ENCODE results near the gene CDC14B. TPM values are rescaled to one million over a fixed set of nuclear protein-coding genes. Genes with fewer than 3 reads are reported as not detected.

Gene CDC14B
- total and polyA plus RNA-seq, 2 of the 4 experiments (the other 2 are of a cell fraction) = 9.7 to 26.3 TPM

DNA sequence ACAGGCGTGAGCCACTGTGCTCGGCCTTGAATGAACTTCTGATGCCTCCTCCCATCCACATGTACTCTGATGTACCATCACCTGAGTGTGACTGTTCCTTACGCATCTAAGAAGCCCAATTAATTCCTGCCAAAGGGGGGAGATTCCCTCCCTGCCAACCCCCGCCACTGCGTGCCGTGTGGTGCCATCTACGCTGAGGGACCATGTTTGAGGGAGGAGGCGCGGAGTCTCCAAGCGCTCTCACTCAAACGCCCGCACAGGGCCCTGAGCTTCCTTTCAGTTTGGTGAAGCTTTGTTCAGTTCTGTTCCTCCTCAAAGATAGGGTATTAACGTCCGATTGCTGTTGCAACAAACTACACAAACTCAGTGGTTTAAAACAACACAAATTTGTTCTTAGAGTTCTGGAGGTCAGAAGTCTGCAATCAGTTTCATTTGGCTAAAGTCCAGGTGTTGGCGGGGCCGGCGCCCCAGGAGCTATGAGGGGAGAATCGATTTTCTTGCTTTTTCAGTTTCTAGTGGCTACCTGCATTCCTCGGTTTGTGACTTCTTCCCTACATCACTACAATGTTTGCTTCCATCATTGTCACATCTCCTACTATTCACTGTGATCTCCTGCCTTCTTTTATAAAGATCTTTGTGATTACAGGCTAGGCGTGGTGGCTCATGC lies 49.4 kb upstream of the CDC14B start (continued):
- TF ChIP-seq, protein P1, sequence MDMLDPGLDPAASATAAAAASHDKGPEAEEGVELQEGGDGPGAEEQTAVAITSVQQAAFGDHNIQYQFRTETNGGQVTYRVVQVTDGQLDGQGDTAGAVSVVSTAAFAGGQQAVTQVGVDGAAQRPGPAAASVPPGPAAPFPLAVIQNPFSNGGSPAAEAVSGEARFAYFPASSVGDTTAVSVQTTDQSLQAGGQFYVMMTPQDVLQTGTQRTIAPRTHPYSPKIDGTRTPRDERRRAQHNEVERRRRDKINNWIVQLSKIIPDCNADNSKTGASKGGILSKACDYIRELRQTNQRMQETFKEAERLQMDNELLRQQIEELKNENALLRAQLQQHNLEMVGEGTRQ (IDR thresholded peaks at IDR 0.05; ENCODE audit: low read depth, low read length) = no peak

DNA sequence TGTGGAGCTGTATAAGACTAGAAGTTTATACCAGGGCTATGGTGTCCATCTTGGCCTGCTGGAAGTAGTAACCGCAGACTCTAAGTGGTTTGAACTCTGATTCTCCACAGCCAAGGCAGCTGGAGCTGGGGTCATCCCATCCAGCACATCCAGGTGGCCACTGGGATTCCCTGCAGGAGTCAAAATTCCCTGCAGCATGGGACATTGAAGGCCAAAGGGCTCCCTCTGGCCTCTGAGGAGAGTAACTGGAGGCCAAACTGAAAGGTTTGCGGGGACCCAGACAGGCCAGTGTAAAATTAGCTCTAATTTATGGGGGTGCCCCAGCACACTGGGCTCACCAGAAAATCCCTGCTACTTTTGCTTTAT lies 47.7 kb upstream of the CDC14B start:
- CTCF ChIA-PET = interaction anchor here (1.0 to 2.0 kb wide), 5 partner anchors 10 to 343 kb away, joined by 3 to 12 read pairs (median 4); no protein-coding TSS in a partner anchor
- H2BK120ac ChIP-seq (ENCODE audit: low read depth, low read length) = no peak overlapping the region
- DNase-seq (no peak), ATAC-seq (ENCODE audit: low read depth) (no peak)
- H2AFZ ChIP-seq (replicated peaks; ENCODE audit: low read length, poor library complexity) = no peak overlapping the region
- no peaks in the 10 kb centered on the region for H3K4me1 ChIP-seq (ENCODE audit: control insufficient read depth, insufficient read depth, low read length)
- no peaks in the 10 kb centered on the region for H3K36me3 ChIP-seq (ENCODE audit: control insufficient read depth, insufficient read depth, low read length)
- no peak overlapping the region for H3K4ac ChIP-seq (ENCODE audit: low read depth, low read length)
- H3K56ac ChIP-seq (ENCODE audit: extremely low read depth, insufficient read depth, low read length) = no peak overlapping the region
- no peak overlapping the region for H3K4me3 ChIP-seq (ENCODE audit: insufficient read depth, low read depth, low read length)
- H3K9me1 ChIP-seq (ENCODE audit: insufficient read depth, low read length) = no peaks in the 10 kb centered on the region
- H3K27ac ChIP-seq (ENCODE audit: insufficient read depth, low read length) = no peak overlapping the region
- H3K9me3 ChIP-seq (ENCODE audit: control insufficient read depth, insufficient read depth, low read length) = no peaks in the 10 kb centered on the region
- no peak overlapping the region for H4K91ac ChIP-seq (ENCODE audit: insufficient read depth, low read depth, low read length)
- no peak overlapping the region for H3K23ac ChIP-seq (ENCODE audit: low read depth, low read length)
- H2BK5ac ChIP-seq (ENCODE audit: low read depth, low read length, poor library complexity, severe bottlenecking) = no peak overlapping the region
- H3K14ac ChIP-seq (replicated peaks; ENCODE audit: low read depth, low read length) = no peak overlapping the region
- BruUV-seq (replicated peaks) = no TSS peak
- POLR2A ChIA-PET (ENCODE audit: unreplicated experiment) = no interaction called here
- no peak overlapping the region for H2AK5ac ChIP-seq (ENCODE audit: low read depth, low read length)
- H2BK15ac ChIP-seq (ENCODE audit: low read depth, low read length) = no peak overlapping the region
- no peaks in the 10 kb centered on the region for H4K20me1 ChIP-seq (ENCODE audit: insufficient read depth, low read length)
- no CpG with 5 or more reads among the region's 2 CpGs for WGBS, 2 experiments (ENCODE audit: extremely low coverage in 2 of 2, insufficient read length in 1 of 2)
- H4K8ac ChIP-seq (ENCODE audit: low read depth in 2 of 2, low read length in 2 of 2) = no peak overlapping the region
- H2BK20ac ChIP-seq (ENCODE audit: low read depth, low read length) = no peak overlapping the region
- no peaks in the 10 kb centered on the region for H3K27me3 ChIP-seq (ENCODE audit: control insufficient read depth, insufficient read depth, low read length)
- no peak overlapping the region for H3K4me2 ChIP-seq (ENCODE audit: low read depth, low read length)
- in situ Hi-C loops (cut with MboI; ENCODE audit: low sequenced_read_pairs) (loop anchor here (5.0 kb wide), 1 partner anchor 340 kb away; no protein-coding TSS in a partner anchor), dilution Hi-C loops (cut with HindIII; ENCODE audit: low sequenced_read_pairs, unreplicated experiment) (no loop called here), intact Hi-C loops (cut with micrococcal nuclease) (loop anchor here (1.0 to 5.0 kb wide), 2 partner anchors 215 to 435 kb away; partner anchors contain the start of gene HABP4)
- H3K9ac ChIP-seq (ENCODE audit: low read depth, low read length) = no peak overlapping the region
- H3K18ac ChIP-seq (ENCODE audit: low read depth, low read length) = no peak overlapping the region
- no peaks in the 10 kb centered on the region for H3K79me1 ChIP-seq (ENCODE audit: low read depth in 1 of 2, low read length in 2 of 2)
- H2AK9ac ChIP-seq (replicated peaks; ENCODE audit: low read depth, low read length, poor library complexity) = no peak overlapping the region
- no peak overlapping the region for H4K5ac ChIP-seq (ENCODE audit: low read depth, low read length)
- TF ChIP-seq RFX5 (IDR thresholded peaks at IDR 0.05; ENCODE audit: low read depth, low read length) = no peak
- no peak for TF ChIP-seq BHLHE40 (IDR thresholded peaks at IDR 0.05; ENCODE audit: low read depth, low read length)
- no peak for TF ChIP-seq CHD1 (IDR thresholded peaks at IDR 0.05; ENCODE audit: low read depth, low read length)
- no peak for TF ChIP-seq MXI1 (IDR thresholded peaks at IDR 0.05; ENCODE audit: borderline replicate concordance, low read depth, low read length)
- TF ChIP-seq MAZ (IDR thresholded peaks at IDR 0.05; ENCODE audit: borderline replicate concordance, low read depth, low read length) = no peak
- TF ChIP-seq, protein P1 (IDR thresholded peaks at IDR 0.05; ENCODE audit: low read depth, low read length) = no peak
- TF ChIP-seq MAFK (IDR thresholded peaks at IDR 0.05; ENCODE audit: low read depth, low read length) = no peak
- TF ChIP-seq CEBPB (IDR thresholded peaks at IDR 0.05; ENCODE audit: low read depth, low read length) = no peak
- TF ChIP-seq FOS (IDR thresholded peaks at IDR 0.05; ENCODE audit: low read depth, low read length) = no peak
- TF ChIP-seq RCOR1 (IDR thresholded peaks at IDR 0.05; ENCODE audit: insufficient replicate concordance, low read length) = no peak
- TF ChIP-seq SMC3 (IDR thresholded peaks at IDR 0.05; ENCODE audit: low read depth, low read length) = no peak
- TF ChIP-seq, protein P2, sequence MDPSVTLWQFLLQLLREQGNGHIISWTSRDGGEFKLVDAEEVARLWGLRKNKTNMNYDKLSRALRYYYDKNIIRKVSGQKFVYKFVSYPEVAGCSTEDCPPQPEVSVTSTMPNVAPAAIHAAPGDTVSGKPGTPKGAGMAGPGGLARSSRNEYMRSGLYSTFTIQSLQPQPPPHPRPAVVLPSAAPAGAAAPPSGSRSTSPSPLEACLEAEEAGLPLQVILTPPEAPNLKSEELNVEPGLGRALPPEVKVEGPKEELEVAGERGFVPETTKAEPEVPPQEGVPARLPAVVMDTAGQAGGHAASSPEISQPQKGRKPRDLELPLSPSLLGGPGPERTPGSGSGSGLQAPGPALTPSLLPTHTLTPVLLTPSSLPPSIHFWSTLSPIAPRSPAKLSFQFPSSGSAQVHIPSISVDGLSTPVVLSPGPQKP (IDR thresholded peaks at IDR 0.05; ENCODE audit: borderline replicate concordance, low read depth, low read length) = no peak
- no peak for TF ChIP-seq NFE2L2 (IDR thresholded peaks at IDR 0.05; ENCODE audit: low read depth, low read length)
- no peak for TF ChIP-seq RAD21 (IDR thresholded peaks at IDR 0.05; ENCODE audit: low read length)

Measured in IMR-90 (cell line).